Liver (tissue), 9 donors: ENCODE data around the gene RBMS3. TPM values are rescaled to one million over a fixed set of nuclear protein-coding genes. Genes with fewer than 3 reads are reported as not detected.

Experiments
- DNase-seq: peaks from one replicate; pipeline ENCODE4 v3.0.0-alpha.2; 2017; ENCODE audit warnings: low spot score
- H3K27ac ChIP-seq, 2 donors: one replicate each; pipeline ENCODE4 v1.7.0; 2013; ENCODE audit warnings: inconsistent platforms in 2 of 2, low read length in 2 of 2, control low read depth in 1 of 2, low read depth in 1 of 2, mild to moderate bottlenecking in 1 of 2
- H3K27me3 ChIP-seq, 4 donors: one replicate each; pipeline versions ENCODE4 v1.6.1 to v1.7.0; 2013; ENCODE audit warnings: low read length in 3 of 4, inconsistent platforms in 1 of 4, mild to moderate bottlenecking in 1 of 4, moderate library complexity in 1 of 4; ENCODE audit not compliant: control insufficient read depth in 4 of 4, insufficient read depth in 4 of 4
- H3K36me3 ChIP-seq, 4 donors: one replicate each; pipeline versions ENCODE4 v1.6.1 to v1.7.0; 2013; ENCODE audit warnings: low read length in 3 of 4, mild to moderate bottlenecking in 3 of 4, low read depth in 1 of 4, moderate library complexity in 1 of 4; ENCODE audit not compliant: control insufficient read depth in 4 of 4, insufficient read depth in 3 of 4
- H3K4me1 ChIP-seq, 4 donors: one replicate each; pipeline versions ENCODE4 v1.6.1 to v1.7.0; 2013; ENCODE audit warnings: low read length in 3 of 4, mild to moderate bottlenecking in 3 of 4, moderate library complexity in 1 of 4; ENCODE audit not compliant: control insufficient read depth in 4 of 4, insufficient read depth in 4 of 4
- H3K4me3 ChIP-seq, 3 donors: one replicate each; pipeline versions ENCODE4 v1.6.1 to v1.7.0; 2013; ENCODE audit warnings: low read length in 3 of 3, control low read depth in 1 of 3, low read depth in 1 of 3, mild to moderate bottlenecking in 1 of 3
- H3K9ac ChIP-seq, 2 donors: one replicate each; pipeline ENCODE4 v1.7.0; 2013; ENCODE audit warnings: low read length in 2 of 2, mild to moderate bottlenecking in 2 of 2, moderate library complexity in 2 of 2, control low read depth in 1 of 2, low read depth in 1 of 2
- H3K9me3 ChIP-seq, 4 donors: one replicate each; pipeline versions ENCODE4 v1.6.1 to v1.7.0; 2013; ENCODE audit warnings: low read length in 3 of 4; ENCODE audit not compliant: control insufficient read depth in 4 of 4
- EGR1 ChIP-seq, 2 donors: IDR thresholded peaks; 2 replicates each; pipeline ENCODE4 v1.6.1; 2016 to 2018; ENCODE audit warnings: antibody characterized with exemption in 2 of 2, low read depth in 2 of 2
- FOXA1 ChIP-seq: IDR thresholded peaks from 2 replicates; pipeline ENCODE4 v1.6.1; 2016; ENCODE audit warnings: antibody characterized with exemption
- FOXA2 ChIP-seq: IDR thresholded peaks from 2 replicates; pipeline ENCODE4 v1.6.1; 2016; ENCODE audit warnings: antibody characterized with exemption
- GABPA ChIP-seq, 2 donors: IDR thresholded peaks in 1 of 2; conservative IDR thresholded peaks in 1 of 2; 2 replicates each; pipeline ENCODE4 v1.6.1; 2016; ENCODE audit warnings: antibody characterized with exemption in 2 of 2, mild to moderate bottlenecking in 1 of 2, moderate library complexity in 1 of 2
- HNF4A ChIP-seq, 2 donors: conservative IDR thresholded peaks; 2 replicates each; pipeline ENCODE4 v1.6.1; 2016; ENCODE audit warnings: antibody characterized with exemption in 2 of 2, mild to moderate bottlenecking in 2 of 2
- HNF4G ChIP-seq: IDR thresholded peaks from 2 replicates; pipeline ENCODE4 v1.6.1; 2016; ENCODE audit warnings: antibody characterized with exemption
- JUND ChIP-seq, 2 donors: IDR thresholded peaks; 2 replicates each; pipeline ENCODE4 v1.6.1; 2016; ENCODE audit warnings: antibody characterized with exemption in 2 of 2
- MAX ChIP-seq: IDR thresholded peaks from 2 replicates; pipeline ENCODE4 v1.6.1; 2016; ENCODE audit warnings: antibody characterized with exemption
- NR2F2 ChIP-seq: IDR thresholded peaks from 2 replicates; pipeline ENCODE4 v1.6.1; 2016; ENCODE audit warnings: antibody characterized with exemption
- RAD21 ChIP-seq, 2 donors: IDR thresholded peaks; 2 replicates each; pipeline ENCODE4 v1.6.1; 2016; ENCODE audit warnings: antibody characterized with exemption in 2 of 2, mild to moderate bottlenecking in 2 of 2
- REST ChIP-seq: IDR thresholded peaks from 2 replicates; pipeline ENCODE4 v1.6.1; 2016; ENCODE audit warnings: antibody characterized with exemption, mild to moderate bottlenecking
- RXRA ChIP-seq, 2 donors: IDR thresholded peaks; 2 replicates each; pipeline ENCODE4 v1.6.1; 2017 to 2018; ENCODE audit warnings: antibody characterized with exemption in 2 of 2, mild to moderate bottlenecking in 1 of 2
- SP1 ChIP-seq: IDR thresholded peaks from 2 replicates; pipeline ENCODE4 v1.6.1; 2018; ENCODE audit warnings: antibody characterized with exemption, mild to moderate bottlenecking
- TAF1 ChIP-seq: conservative IDR thresholded peaks from 2 replicates; pipeline ENCODE4 v1.6.1; 2016; ENCODE audit warnings: antibody characterized with exemption, mild to moderate bottlenecking
- YY1 ChIP-seq: IDR thresholded peaks from 2 replicates; pipeline ENCODE4 v1.6.1; 2016; ENCODE audit warnings: antibody characterized with exemption, mild to moderate bottlenecking
- ZBTB33 ChIP-seq: IDR thresholded peaks from 2 replicates; pipeline ENCODE4 v1.6.1; 2016; ENCODE audit warnings: antibody characterized with exemption
- WGBS: extraction: QIAGEN DNeasy Blood & Tissue Kit; methylation state at CpG from one replicate; pipeline ENCODE4 v1.1.7; 2013; 5-methylcytosine and 5-hydroxymethylcytosine counted together
- polyA plus RNA-seq, 2 donors: library from polyadenylated mRNA; stranded (reverse) in 1 of 2; unstranded in 1 of 2; fragments of 200-250 nt in 1 of 2; fragments of >200 nt in 1 of 2; fragmentation: Nextera tagmentation in 1 of 2; extraction: Ambion mirVana in 1 of 2; gene quantifications; one replicate each; pipeline versions ENCODE4 v1.2.1 to v1.2.3, GENCODE V29; 2013 to 2015
- total RNA-seq, 2 donors: library from RNA; depleted of rRNA; stranded (reverse); fragments of >200 nt; gene quantifications; one replicate each; pipeline ENCODE4 v1.2.3, GENCODE V29; 2014
- TF ChIP-seq, protein P1 (sequence below): fragments of 150-350 bp; IDR thresholded peaks from 2 replicates; pipeline ENCODE4 v1.5.1; 2017; ENCODE audit warnings: improper control_type of control experiment, low read depth, low read length; ENCODE audit not compliant: missing input control
- donor health status: healthy.
- donor health status: healthy.
- donor health status: healthy.
- donor health status: healthy.
- donor health status: healthy.

Gene RBMS3
- total and polyA plus RNA-seq, 4 donors = 1.2 to 14.9 (median 9.3) TPM

GRCh38 chr3:29344935-29345334 is 64.1 kb downstream of the RBMS3 start:
- Histone ChIP-seq H3K27ac (no peak overlapping the region), H3K4me3 (no peak overlapping the region), H3K27me3 (no peaks in the 10 kb centered on the region), H3K9me3 (no peaks in the 10 kb centered on the region), H3K4me1 (no peaks in the 10 kb centered on the region), H3K9ac (no peak overlapping the region), H3K36me3 (no peaks in the 10 kb centered on the region)
- 80% methylated on average over 1 of the region's 1 CpG for WGBS
- DNase-seq = no peak
- TF ChIP-seq HNF4G = no peak
- no peak for TF ChIP-seq RAD21 (IDR thresholded peaks at IDR 0.05)
- no peak for TF ChIP-seq NR2F2
- no peak for TF ChIP-seq REST
- TF ChIP-seq GABPA (IDR thresholded peaks at IDR 0.05 in 1 of 2, conservative IDR thresholded peaks at IDR 0.05 in 1 of 2) = no peak
- no peak for TF ChIP-seq JUND (IDR thresholded peaks at IDR 0.05)
- no peak for TF ChIP-seq FOXA2
- TF ChIP-seq SP1 = no peak
- TF ChIP-seq FOXA1 = no peak
- no peak for TF ChIP-seq HNF4A (conservative IDR thresholded peaks at IDR 0.05)
- TF ChIP-seq, protein P1, sequence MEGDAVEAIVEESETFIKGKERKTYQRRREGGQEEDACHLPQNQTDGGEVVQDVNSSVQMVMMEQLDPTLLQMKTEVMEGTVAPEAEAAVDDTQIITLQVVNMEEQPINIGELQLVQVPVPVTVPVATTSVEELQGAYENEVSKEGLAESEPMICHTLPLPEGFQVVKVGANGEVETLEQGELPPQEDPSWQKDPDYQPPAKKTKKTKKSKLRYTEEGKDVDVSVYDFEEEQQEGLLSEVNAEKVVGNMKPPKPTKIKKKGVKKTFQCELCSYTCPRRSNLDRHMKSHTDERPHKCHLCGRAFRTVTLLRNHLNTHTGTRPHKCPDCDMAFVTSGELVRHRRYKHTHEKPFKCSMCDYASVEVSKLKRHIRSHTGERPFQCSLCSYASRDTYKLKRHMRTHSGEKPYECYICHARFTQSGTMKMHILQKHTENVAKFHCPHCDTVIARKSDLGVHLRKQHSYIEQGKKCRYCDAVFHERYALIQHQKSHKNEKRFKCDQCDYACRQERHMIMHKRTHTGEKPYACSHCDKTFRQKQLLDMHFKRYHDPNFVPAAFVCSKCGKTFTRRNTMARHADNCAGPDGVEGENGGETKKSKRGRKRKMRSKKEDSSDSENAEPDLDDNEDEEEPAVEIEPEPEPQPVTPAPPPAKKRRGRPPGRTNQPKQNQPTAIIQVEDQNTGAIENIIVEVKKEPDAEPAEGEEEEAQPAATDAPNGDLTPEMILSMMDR = no peak
- no peak for TF ChIP-seq TAF1
- TF ChIP-seq RXRA (IDR thresholded peaks at IDR 0.05) = no peak
- TF ChIP-seq MAX = no peak
- no peak for TF ChIP-seq ZBTB33

- Histone ChIP-seq H3K27me3 (no peaks in the 10 kb centered on the region), H3K9me3 (no peaks in the 10 kb centered on the region), H3K27ac (no peak overlapping the region), H3K4me3 (no peak overlapping the region), H3K9ac (no peak overlapping the region), H3K36me3 (no peaks in the 10 kb centered on the region), H3K4me1 (no peaks in the 10 kb centered on the region)
- TF ChIP-seq EGR1 (IDR thresholded peaks at IDR 0.05; ENCODE audit: low read depth in 2 of 2) (no peak), YY1 (no peak), TAF1 (no peak), REST (no peak), HNF4G (no peak), MAX (no peak), SP1 (no peak), FOXA2 (no peak)
- TF ChIP-seq, protein P1 = no peak
- 89% methylated on average over 3 of the region's 3 CpGs for WGBS
- no peak for DNase-seq
Measured at GRCh38 chr3:29345516-29346300, 64.8 kb downstream of the RBMS3 start.
